Erythroblast (primary cell): Measurements from ENCODE around the gene MSI2.

Experiments
- DNase-seq, 2 experiments: peaks; one replicate each; lab custom pipeline; 2025; lab: John Stamatoyannopoulos, UW
- GATA1 ChIP-seq: IDR thresholded peaks from 2 replicates; pipeline ENCODE4 v1.6.1; 2011; ENCODE audit warnings: low read depth, mild to moderate bottlenecking, control low read depth, low read length, moderate library complexity
- POLR2A ChIP-seq: IDR thresholded peaks from 2 replicates; pipeline ENCODE4 v1.6.1; 2011; ENCODE audit warnings: mild to moderate bottlenecking, low read length

The MSI2 gene

DNA sequence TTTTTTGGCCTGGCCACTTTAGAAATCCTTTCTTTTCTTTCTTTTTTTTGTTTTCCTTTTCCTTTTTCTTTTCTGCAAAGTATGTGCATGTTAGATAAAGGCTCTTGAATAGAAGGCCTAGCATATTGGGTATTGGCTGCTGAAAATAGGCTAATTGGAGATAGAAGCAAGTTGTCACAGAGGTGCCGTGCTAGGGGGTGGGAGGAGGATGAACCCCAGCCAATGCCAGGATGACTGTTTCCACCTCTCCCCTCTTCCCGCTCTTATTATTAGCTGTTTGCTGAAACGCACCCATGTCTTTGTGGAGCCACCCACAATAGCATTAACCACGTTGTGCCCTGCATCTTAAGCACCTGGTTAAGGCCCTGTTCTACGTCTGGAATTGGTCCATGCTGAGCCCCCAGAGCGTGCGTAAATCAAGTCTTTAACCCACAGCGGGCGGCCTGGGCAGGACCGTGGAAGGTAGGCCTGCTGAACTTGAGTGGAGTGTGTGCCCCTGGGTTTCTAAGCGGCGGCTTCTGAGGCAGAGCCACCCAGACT, 123.6 kb downstream of the MSI2 start:
- no peak for TF ChIP-seq POLR2A
- TF ChIP-seq GATA1: no peak
- peak; percentile 38 to 48 for DNase-seq

DNA sequence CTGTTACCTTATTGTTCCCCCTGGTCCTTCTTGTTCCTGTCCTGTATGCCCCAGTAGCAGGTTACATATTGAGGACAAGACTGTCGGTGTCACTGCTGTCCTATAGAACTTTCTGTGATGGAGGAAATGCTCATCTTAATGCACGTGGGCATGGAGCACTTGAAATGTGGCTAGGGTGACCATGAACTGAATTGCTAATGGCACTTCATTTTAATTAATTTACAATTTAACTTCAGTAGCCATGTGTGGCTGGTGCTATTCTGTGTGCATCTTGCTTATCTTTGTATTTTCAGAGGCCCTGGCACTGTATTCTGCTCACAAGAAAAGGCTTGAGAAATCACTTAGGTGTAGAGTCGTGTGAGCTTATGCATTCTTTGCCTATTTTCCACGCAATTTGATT, 125.2 kb downstream of the MSI2 start:
- DNase-seq: no peak
- TF ChIP-seq POLR2A: no peak
- no peak for TF ChIP-seq GATA1

GRCh38 chr17:57384219-57384618, 127.9 kb downstream of the MSI2 start:
- TF ChIP-seq POLR2A (no peak), GATA1 (no peak)
- DNase-seq: no peak

DNA sequence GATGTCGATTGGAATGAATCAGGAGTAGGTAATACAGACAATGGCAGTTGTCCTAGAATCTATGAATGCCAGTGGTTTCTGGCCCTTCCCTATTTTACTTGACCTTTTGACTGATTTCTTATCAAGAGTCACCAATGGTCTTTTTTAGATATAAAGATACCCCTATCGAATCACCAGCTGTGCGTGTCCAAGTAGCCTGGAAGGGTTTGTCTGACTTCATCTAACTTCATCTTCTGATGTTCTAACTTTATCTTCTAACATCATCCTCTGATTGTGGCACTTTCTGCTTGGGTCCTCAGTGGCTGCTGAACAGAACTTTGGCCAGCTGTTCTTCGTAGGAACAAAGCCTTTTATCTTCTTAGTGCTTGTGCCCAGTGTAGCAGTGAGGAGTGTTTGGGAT, 129.7 kb downstream of the MSI2 start:
- peak in 1 of 2 experiments; percentile 35 for DNase-seq
- TF ChIP-seq POLR2A: no peak
- no peak for TF ChIP-seq GATA1

GRCh38 chr17:57387575-57387974, 131.3 kb downstream of the MSI2 start:
- TF ChIP-seq POLR2A: no peak
- no peak for TF ChIP-seq GATA1
- DNase-seq: no peak

DNA sequence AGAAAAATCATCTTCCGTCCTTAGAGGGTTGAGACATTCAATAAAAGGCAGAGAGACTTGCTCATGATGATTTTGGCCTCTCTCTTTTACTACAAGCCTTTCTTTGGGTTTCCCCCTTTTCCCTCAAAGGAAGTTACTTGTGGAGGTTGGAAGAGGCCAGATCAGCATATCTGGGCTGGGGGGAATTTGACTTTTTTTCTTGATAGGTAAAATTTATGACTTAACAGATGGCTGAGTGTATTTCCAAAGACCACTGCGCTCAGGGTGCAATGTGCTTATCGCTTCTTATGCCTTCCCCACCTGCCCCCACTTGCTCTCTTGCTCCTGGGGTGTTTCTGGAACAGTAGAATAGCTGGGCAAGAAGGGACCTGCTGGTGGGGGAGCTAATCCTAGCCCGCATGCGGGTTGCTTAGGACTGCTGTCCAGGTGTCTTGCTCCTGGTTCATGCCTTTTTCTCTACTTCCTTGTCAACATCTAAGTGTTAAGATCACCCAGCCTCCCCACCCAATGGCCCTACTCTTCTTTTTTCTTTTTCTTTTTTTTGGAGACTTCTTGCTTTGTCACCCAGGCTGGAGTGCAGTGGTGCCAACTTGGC, 131.9 kb downstream of the MSI2 start:
- no peak for DNase-seq
- TF ChIP-seq POLR2A (no peak), GATA1 (no peak)

DNA sequence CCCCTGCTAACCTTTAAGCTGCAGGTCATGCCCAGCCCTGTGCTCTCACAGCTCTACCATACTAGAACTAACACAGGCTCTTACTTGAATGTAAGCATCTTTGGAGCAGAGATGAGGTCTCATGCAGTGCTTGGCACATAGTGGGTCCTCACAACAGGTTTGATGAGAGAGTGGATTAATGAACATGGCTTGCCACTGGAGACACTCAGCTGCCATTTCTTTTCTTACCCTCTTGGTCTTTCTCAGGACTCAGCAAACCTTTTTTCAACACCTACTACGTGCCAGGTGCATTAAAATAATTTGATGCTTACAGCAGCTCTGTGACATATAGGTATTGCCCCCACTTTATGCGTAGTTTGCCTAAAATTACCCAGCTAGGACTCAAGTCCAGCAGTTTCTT, 133.2 kb downstream of the MSI2 start:
- no peak for TF ChIP-seq POLR2A
- no peak for TF ChIP-seq GATA1
- no peak for DNase-seq

DNA sequence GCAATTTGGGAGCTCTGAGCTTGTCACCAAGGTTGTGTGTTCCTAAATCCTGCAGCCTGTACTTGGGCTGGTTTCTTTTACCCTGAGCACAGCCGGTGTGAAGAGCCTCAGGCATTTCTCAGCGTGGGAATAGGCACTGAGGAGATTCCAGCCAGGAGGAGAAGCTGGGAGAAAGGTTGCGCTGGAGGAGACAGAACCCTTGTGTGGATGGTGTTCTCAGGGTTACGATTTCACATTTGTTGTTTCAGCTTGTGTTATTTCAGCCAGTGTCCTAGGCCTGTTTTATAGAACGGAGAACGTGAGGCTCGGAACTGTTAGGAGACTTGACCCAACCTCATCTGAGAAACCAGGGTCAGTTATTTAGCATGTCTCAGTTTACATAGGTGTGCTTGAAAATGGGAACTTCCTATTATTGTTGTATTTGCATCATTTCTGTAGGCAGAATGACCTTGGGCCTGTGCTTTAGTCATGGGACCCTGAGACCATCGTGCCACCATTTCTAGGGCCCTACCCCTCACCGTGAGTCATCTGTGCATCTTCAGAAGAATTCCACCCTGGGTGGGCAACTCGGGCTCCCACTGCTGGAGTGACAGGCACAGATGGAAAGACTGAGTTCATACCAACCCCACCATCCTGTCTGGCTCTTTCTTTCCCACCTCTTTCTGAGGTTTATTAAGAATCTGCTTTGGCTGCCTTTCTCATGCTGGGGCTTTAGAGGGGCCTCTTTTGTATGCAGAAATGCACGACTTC, 134.9 kb downstream of the MSI2 start:
- no peak for TF ChIP-seq GATA1
- no peak for TF ChIP-seq POLR2A
- DNase-seq: no peak

GRCh38 chr17:57391857-57392471, 135.6 kb downstream of the MSI2 start:
- DNase-seq: no peak
- no peak for TF ChIP-seq POLR2A
- TF ChIP-seq GATA1: no peak

DNA sequence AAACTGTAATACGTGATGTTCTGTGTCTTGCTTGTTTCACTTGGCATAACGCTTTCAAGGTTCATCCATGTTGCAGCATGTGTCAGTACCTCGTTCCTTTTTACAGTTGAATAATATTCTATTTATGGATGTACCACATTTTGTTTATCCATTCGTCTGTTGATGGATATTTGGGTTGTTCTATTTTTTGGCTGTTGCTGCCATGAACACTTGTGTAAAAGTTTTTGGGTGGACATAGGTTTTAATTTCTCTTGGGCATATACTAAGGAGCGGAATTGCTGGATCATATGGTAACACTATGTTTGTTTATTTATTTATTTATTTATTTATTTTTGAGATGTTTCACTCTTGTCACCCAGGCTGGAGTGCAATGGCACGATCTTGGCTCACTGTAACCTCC, 137.0 kb downstream of the MSI2 start:
- no peak for DNase-seq
- TF ChIP-seq GATA1: no peak
- no peak for TF ChIP-seq POLR2A

DNA sequence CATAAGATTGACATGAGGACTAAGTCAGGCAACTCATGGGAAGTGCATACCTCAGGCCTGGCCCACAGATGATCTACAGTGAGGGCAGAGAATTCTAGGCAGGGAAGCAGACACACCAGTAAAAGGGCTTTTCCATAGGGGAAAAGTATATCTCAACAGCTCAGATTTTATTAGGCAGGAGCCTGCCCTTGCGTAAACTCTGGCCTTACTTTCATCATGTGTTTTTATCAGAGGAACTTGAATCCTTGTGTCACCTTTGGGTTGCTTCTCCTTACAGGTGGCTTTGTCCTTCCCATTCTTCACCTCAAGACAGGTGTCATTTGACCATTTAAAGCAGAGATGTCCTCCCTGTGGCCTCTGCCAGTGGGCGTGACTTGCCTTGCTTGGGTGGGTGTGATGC, 138.1 kb downstream of the MSI2 start:
- no peak for TF ChIP-seq POLR2A
- TF ChIP-seq GATA1: no peak

DNA sequence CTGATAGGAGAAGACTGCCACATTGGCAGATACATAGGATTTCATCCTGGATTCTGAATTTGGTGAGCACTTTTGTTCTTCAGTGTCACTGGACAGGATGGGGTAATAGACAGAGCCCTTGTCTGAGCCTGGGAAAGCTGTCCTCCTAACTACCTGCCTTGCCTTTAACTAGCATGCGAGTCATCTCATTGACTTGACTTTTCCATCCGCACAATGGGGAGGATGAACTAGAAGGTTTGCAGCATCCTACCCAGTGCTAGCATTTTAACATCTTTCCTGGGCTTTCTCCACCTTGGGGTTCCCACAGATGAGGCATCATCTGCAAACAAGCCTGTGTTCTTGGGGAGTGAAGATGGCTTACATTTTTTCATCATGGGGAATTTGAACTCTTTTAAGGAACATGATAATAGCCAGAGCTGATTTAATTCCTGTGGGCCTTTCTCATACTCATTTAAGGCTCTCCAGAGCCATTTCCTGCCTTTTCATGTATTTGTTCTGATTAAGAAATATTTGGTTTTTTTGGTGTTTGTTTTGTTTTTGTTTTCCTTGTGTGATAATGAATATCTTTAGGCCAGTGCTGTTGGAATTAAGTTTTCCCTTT, 139.5 kb downstream of the MSI2 start:
- no peak for TF ChIP-seq GATA1
- no peak for TF ChIP-seq POLR2A

More for the DNA sequence above, 138.1 kb downstream of the MSI2 start:
- no peak for DNase-seq

DNA sequence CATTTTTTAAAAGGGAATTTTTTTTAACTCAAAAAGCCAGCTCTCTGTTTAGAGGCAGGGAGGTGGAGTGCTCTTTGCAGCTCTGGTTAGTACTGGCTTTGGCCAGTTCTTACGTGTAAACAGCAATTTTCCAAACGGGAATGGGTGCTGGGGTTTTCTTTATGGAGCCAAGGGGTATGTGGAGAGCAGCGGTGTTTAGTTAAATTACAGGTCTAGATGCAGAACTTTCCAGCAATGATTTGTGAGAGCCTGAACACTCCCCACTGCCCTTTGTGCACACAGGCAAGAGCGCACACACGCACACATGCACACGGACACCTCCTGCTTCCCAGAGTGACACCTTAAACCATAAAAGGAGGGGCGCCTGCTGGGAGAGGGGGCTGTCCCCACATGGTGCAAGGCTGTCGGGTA, 140.2 kb downstream of the MSI2 start:
- DNase-seq: no peak
- TF ChIP-seq GATA1: no peak
- TF ChIP-seq POLR2A: no peak

More for the DNA sequence above, 139.5 kb downstream of the MSI2 start:
- DNase-seq: no peak
